HepG2 (cell line): ENCODE data around the gene DENND10. TPM values are rescaled to one million over a fixed set of nuclear protein-coding genes. Genes with fewer than 3 reads are reported as not detected.

Experiments used
- CBX2 ChIP-seq, 2 experiments: fragments of 200-600 bp in 1 of 2; sonication (generic); formaldehyde crosslinking in 1 of 2; IDR thresholded peaks; 2 replicates each; pipeline versions ENCODE4 v1.7.0 to v1.8.1; 2018 to 2022; ENCODE audit warnings: low read depth in 2 of 2, low read length in 1 of 2, mild to moderate bottlenecking in 1 of 2, missing genetic modification reagents in 1 of 2
- CEBPZ ChIP-seq: IDR thresholded peaks from 2 replicates; pipeline ENCODE4 v1.6.1; 2012; ENCODE audit warnings: low read length, improper control_type of control experiment
- GLMP ChIP-seq: sonication (generic); formaldehyde crosslinking; IDR thresholded peaks from 2 replicates; pipeline ENCODE4 v1.9.0; 2021; ENCODE audit warnings: missing genetic modification reagents, mild to moderate bottlenecking, borderline replicate concordance
- NAIF1 ChIP-seq: sonication (generic); formaldehyde crosslinking; IDR thresholded peaks from 2 replicates; pipeline ENCODE4 v1.5.0; 2020; ENCODE audit warnings: mild to moderate bottlenecking, missing genetic modification reagents, borderline replicate concordance
- PRDM10 ChIP-seq: sonication (generic); formaldehyde crosslinking; IDR thresholded peaks from 2 replicates; pipeline ENCODE4 v1.4.0; 2020; ENCODE audit warnings: low read depth, missing genetic modification reagents
- RORA ChIP-seq: sonication (generic); formaldehyde crosslinking; IDR thresholded peaks from 2 replicates; pipeline ENCODE4 v1.5.0; 2020; ENCODE audit warnings: mild to moderate bottlenecking, missing genetic modification reagents, moderate library complexity
- SALL2 ChIP-seq: sonication (generic); formaldehyde crosslinking; IDR thresholded peaks from 2 replicates; pipeline ENCODE4 v1.8.1; 2023; ENCODE audit warnings: mild to moderate bottlenecking, missing genetic modification reagents, inconsistent platforms
- SP2 ChIP-seq: sonication (generic); formaldehyde crosslinking; IDR thresholded peaks from 2 replicates; pipeline ENCODE4 v1.5.1; 2020; ENCODE audit warnings: mild to moderate bottlenecking, missing genetic modification reagents
- THAP7 ChIP-seq: sonication (generic); formaldehyde crosslinking; IDR thresholded peaks from 2 replicates; pipeline ENCODE4 v1.8.1; 2023; ENCODE audit warnings: mild to moderate bottlenecking, missing genetic modification reagents
- U2AF1 ChIP-seq: fragments of 200-400 bp; formaldehyde crosslinking; optimal IDR thresholded peaks from 2 replicates; pipeline ENCODE3; 2017; ENCODE audit warnings: mild to moderate bottlenecking, low read depth, low read length
- ZFP1 ChIP-seq: IDR thresholded peaks from 2 replicates; pipeline ENCODE4 v1.6.1; 2016
- ZNF337 ChIP-seq: sonication (generic); formaldehyde crosslinking; IDR thresholded peaks from 2 replicates; pipeline ENCODE4 v1.5.1; 2020; ENCODE audit warnings: missing genetic modification reagents, low read depth, mild to moderate bottlenecking, borderline replicate concordance
- ZNF724P ChIP-seq: sonication (generic); formaldehyde crosslinking; IDR thresholded peaks from 2 replicates; pipeline ENCODE4 v1.8.0; 2022; ENCODE audit warnings: missing genetic modification reagents, borderline replicate concordance
- ZZZ3 ChIP-seq: sonication (generic); formaldehyde crosslinking; IDR thresholded peaks from 2 replicates; pipeline ENCODE4 v1.4.0; 2020; ENCODE audit warnings: missing genetic modification reagents, mild to moderate bottlenecking, borderline replicate concordance
- polyA plus RNA-seq, 8 experiments: library from polyadenylated mRNA; depleted of rRNA in 3 of 8; stranded (reverse) in 7 of 8; unstranded in 1 of 8; fragments of >200 nt; fragmentation: Illumina TruSeq in 4 of 8; extraction: Trizol in 4 of 8; gene quantifications; 2 replicates each; pipeline versions ENCODE4 v1.2.1 to v1.2.3, GENCODE V29; 2011 to 2016; ENCODE audit warnings: low read depth in 4 of 8, missing spikeins in 1 of 8, mixed read lengths in 1 of 8; ENCODE audit not compliant: insufficient read depth in 1 of 8
- total RNA-seq, 5 experiments: library from RNA; depleted of rRNA; stranded (reverse); fragments of >200 nt; fragmentation: Illumina TruSeq; extraction: Trizol; gene quantifications; 2 replicates each; pipeline ENCODE4 v1.2.3, GENCODE V29; 2016; ENCODE audit warnings: low read depth in 1 of 5

DENND10 gene
- total and polyA plus RNA-seq, 2 of the 13 experiments (the other 11 are each of a cell fraction or from before 2014, with no cell fraction given): 43.7 to 78.8 TPM

- TF ChIP-seq THAP7 (CRISPR knock-in tag) (peak; percentile 93; the same call in 1 of the 2 replicates), PRDM10 (CRISPR knock-in tag) (0 out of 2 replicates have a peak, but pooled peaks have one; percentile 44), SP2 (CRISPR knock-in tag) (no peak), CBX2 (IDR thresholded peaks at IDR 0.05; ENCODE audit: low read depth, low read length) (no peak), CBX2 (CRISPR knock-in tag; IDR thresholded peaks at IDR 0.05; ENCODE audit: low read depth) (no peak), NAIF1 (CRISPR knock-in tag) (0 out of 2 replicates have a peak, but pooled peaks have one; percentile 49), ZFP1 (CRISPR knock-in tag) (no peak), ZNF724P (no peak), RORA (CRISPR knock-in tag) (no peak), U2AF1 (no peak), SALL2 (CRISPR knock-in tag) (0 out of 2 replicates have a peak, but pooled peaks have one; percentile 39), CEBPZ (no peak), ZNF337 (peak; percentile 71; the same call in 1 of the 2 replicates), ZZZ3 (CRISPR knock-in tag) (0 out of 2 replicates have a peak, but pooled peaks have one; percentile 63), GLMP (no peak)
Measured at GRCh38 chr10:119178372-119179119, 74.6 kb downstream of the DENND10 start, which contains the start of gene PRDX3 (continued).
